Stomach (tissue), 4 donors: ENCODE measurements around the gene COLEC12.

Experiments
- CTCF ChIP-seq, 7 experiments: fragments of 450-650 bp in 4 of 7; fragments of 200-600 bp in 3 of 7; sonication (generic) in 3 of 7; IDR thresholded peaks; one replicate each; pipeline ENCODE4 v1.5.1; 2016 to 2019; ENCODE audit warnings: antibody characterized with exemption in 7 of 7, control low read depth in 2 of 7, mild to moderate bottlenecking in 1 of 7
- POLR2AphosphoS5 ChIP-seq, 3 donors: sonication (generic); formaldehyde crosslinking; IDR thresholded peaks; one replicate each; pipeline ENCODE4 v1.6.1; 2016; ENCODE audit warnings: antibody characterized with exemption in 3 of 3

GRCh38 chr18:424668-425067 lies 75.8 kb downstream of the COLEC12 start:
- no peak for TF ChIP-seq POLR2AphosphoS5 (IDR thresholded peaks at IDR 0.05)
- no peak for TF ChIP-seq CTCF (IDR thresholded peaks at IDR 0.05)
